HG02588 (cell line): Measurements from ENCODE around the gene SLC25A34.
"Not testable (repeated sequence)": the region's sequence is repeated elsewhere in the genome, so short reads cannot be mapped to it uniquely, and the experiment has no call there.

Source experiments
- ATAC-seq: cut with Tn5 transposase; IDR thresholded peaks from one replicate; pipeline ENCODE4 v1.9.1; 2021; ENCODE audit warnings: mild to moderate bottlenecking, moderate library complexity; ENCODE audit not compliant: unreplicated experiment

Gene SLC25A34

GRCh38 chr1:15736038-15736891 lies at the start of gene SLC25A34:
SLC25A34 (plus strand) TSS chr1:15736258; CDS start chr1:15736486, 228 bp downstream.
- no peak for ATAC-seq

- ATAC-seq, result no peak
Observed at GRCh38 chr1:15687446-15687845, 48.6 kb upstream of the SLC25A34 start.

GRCh38 chr1:15690317-15690716 lies 45.7 kb upstream of the SLC25A34 start:
- ATAC-seq, result no peak

- no peak for ATAC-seq
Observed at GRCh38 chr1:15691434-15692032, 44.5 kb upstream of the SLC25A34 start.

GRCh38 chr1:15692121-15692682 lies 43.9 kb upstream of the SLC25A34 start:
- no peak for ATAC-seq

- ATAC-seq, result no peak
Observed at GRCh38 chr1:15693371-15693770, 42.7 kb upstream of the SLC25A34 start.

GRCh38 chr1:15696956-15697521 lies 39.0 kb upstream of the SLC25A34 start:
- peak; percentile 90 for ATAC-seq

- ATAC-seq, result no peak
Observed at GRCh38 chr1:15698201-15698600, 37.9 kb upstream of the SLC25A34 start.

- ATAC-seq, result not testable (repeated sequence)
Observed at GRCh38 chr1:15699321-15699720, 36.7 kb upstream of the SLC25A34 start.

GRCh38 chr1:15700508-15700907 lies 35.5 kb upstream of the SLC25A34 start:
- ATAC-seq, result no peak

- no peak for ATAC-seq
Observed at GRCh38 chr1:15701784-15702183, 34.3 kb upstream of the SLC25A34 start.

- ATAC-seq, result no peak
Observed at GRCh38 chr1:15702722-15703550, 33.1 kb upstream of the SLC25A34 start.

- ATAC-seq, result no peak
Observed at GRCh38 chr1:15703562-15703961, 32.5 kb upstream of the SLC25A34 start.

- no peak for ATAC-seq
Observed at GRCh38 chr1:15704526-15705183, 31.4 kb upstream of the SLC25A34 start.

GRCh38 chr1:15705184-15705566 lies 30.9 kb upstream of the SLC25A34 start:
- no peak for ATAC-seq

- ATAC-seq, result no peak
Observed at GRCh38 chr1:15706751-15707150, 29.3 kb upstream of the SLC25A34 start.

- no peak for ATAC-seq
Observed at GRCh38 chr1:15707239-15707925, 28.7 kb upstream of the SLC25A34 start.

- ATAC-seq, result no peak
Observed at GRCh38 chr1:15708486-15709137, 27.4 kb upstream of the SLC25A34 start.

- no peak for ATAC-seq
Observed at GRCh38 chr1:15709226-15709625, 26.8 kb upstream of the SLC25A34 start.
